SK-N-SH (cell line): ENCODE measurements around the gene AQP5. TPM values are rescaled to one million over a fixed set of nuclear protein-coding genes. Genes with fewer than 3 reads are reported as not detected.

Source experiments
- CTCF ChIA-PET: fragments of 300-600, 350-600 bp; formaldehyde crosslinking; extraction: SDS; loops from one replicate; lab custom pipeline; 2021; lab: Yijun Ruan, JAX
- POLR2A ChIA-PET: fragments of 350-600 bp; sonication (Branson Sonifier 250); formaldehyde crosslinking; extraction: SDS; loops from one replicate; lab custom pipeline; 2020; ENCODE audit warnings: antibody characterized with exemption, inconsistent platforms; lab: Yijun Ruan, JAX
- DNase-seq: peaks from one replicate; pipeline ENCODE4 v3.0.0; 2012
- H2AFZ ChIP-seq: fragments of 200-600 bp; sonication (generic); 2 replicates; pipeline ENCODE4 v1.8.1; 2016; ENCODE audit warnings: antibody characterized with exemption, mild to moderate bottlenecking, low read depth
- H3F3A ChIP-seq: fragments of 200-600 bp; sonication (generic); replicated peaks from 2 replicates; pipeline ENCODE3; 2016; ENCODE audit warnings: antibody characterized with exemption, mild to moderate bottlenecking; ENCODE audit not compliant: insufficient read depth
- H3K27ac ChIP-seq, 2 experiments: fragments of 200-500 bp in 1 of 2; fragments of 200-600 bp in 1 of 2; sonication (Bioruptor generic) in 1 of 2; sonication (generic), shearing (Covaris generic) in 1 of 2; 2 replicates each; pipeline versions ENCODE4 v1.5.1 to v1.6.1; 2014 to 2016; ENCODE audit warnings: low read depth in 2 of 2, inconsistent platforms in 1 of 2, low read length in 1 of 2, mild to moderate bottlenecking in 1 of 2, mixed read lengths in 1 of 2
- H3K27me3 ChIP-seq: fragments of 200-600 bp; sonication (generic), shearing (Covaris generic); 2 replicates; pipeline ENCODE4 v1.6.1; 2016; ENCODE audit warnings: mixed run types; ENCODE audit not compliant: insufficient read depth
- H3K36me3 ChIP-seq, 2 experiments: fragments of 200-500 bp in 1 of 2; fragments of 200-600 bp in 1 of 2; sonication (Bioruptor generic) in 1 of 2; sonication (generic) in 1 of 2; replicated peaks in 1 of 2; 2 replicates each; pipeline versions ENCODE3 to v1.5.1; 2014 to 2016; ENCODE audit warnings: low read length in 1 of 2, mild to moderate bottlenecking in 1 of 2; ENCODE audit not compliant: insufficient read depth in 2 of 2, control insufficient read depth in 1 of 2
- H3K4me1 ChIP-seq, 2 experiments: fragments of 200-500 bp in 1 of 2; fragments of 200-600 bp in 1 of 2; sonication (Bioruptor generic) in 1 of 2; sonication (generic), shearing (Covaris generic) in 1 of 2; 2 replicates each; pipeline versions ENCODE4 v1.5.1 to v1.6.1; 2014 to 2016; ENCODE audit warnings: low read depth in 1 of 2, low read length in 1 of 2, mixed run types in 1 of 2; ENCODE audit not compliant: insufficient read depth in 2 of 2, control insufficient read depth in 1 of 2
- H3K4me2 ChIP-seq: fragments of 200-600 bp; sonication (generic), shearing (Covaris generic); 2 replicates; pipeline ENCODE4 v1.6.1; 2017; ENCODE audit warnings: mixed run types
- H3K4me3 ChIP-seq, 2 experiments: fragments of 200-500 bp in 1 of 2; fragments of 200-600 bp in 1 of 2; sonication (Bioruptor generic) in 1 of 2; sonication (generic), shearing (Covaris generic) in 1 of 2; 2 replicates each; pipeline versions ENCODE4 v1.5.1 to v1.8.1; 2014 to 2016; ENCODE audit warnings: low read depth in 2 of 2, inconsistent platforms in 1 of 2, low read length in 1 of 2, mild to moderate bottlenecking in 1 of 2, mixed read lengths in 1 of 2, moderate library complexity in 1 of 2
- H3K79me2 ChIP-seq: fragments of 200-600 bp; sonication (generic); 2 replicates; pipeline ENCODE4 v1.8.1; 2017; ENCODE audit warnings: mild to moderate bottlenecking; ENCODE audit not compliant: insufficient read depth
- H3K9ac ChIP-seq: fragments of 200-600 bp; sonication (generic); 2 replicates; pipeline ENCODE4 v1.6.1; 2017; ENCODE audit warnings: mixed run types
- H3K9me2 ChIP-seq: fragments of 200-600 bp; sonication (generic); 2 replicates; pipeline ENCODE4 v1.6.1; 2017; ENCODE audit warnings: mixed run types
- H3K9me3 ChIP-seq: fragments of 200-600 bp; sonication (generic); 2 replicates; pipeline ENCODE4 v1.6.1; 2017; ENCODE audit warnings: mixed run types, mild to moderate bottlenecking, moderate library complexity
- H4K20me1 ChIP-seq: fragments of 200-600 bp; sonication (generic); 2 replicates; pipeline ENCODE4 v1.6.1; 2017; ENCODE audit warnings: mild to moderate bottlenecking, mixed run types; ENCODE audit not compliant: insufficient read depth
- EP300 ChIP-seq, 2 experiments: IDR thresholded peaks; 2 replicates each; pipeline versions ENCODE4 v1.4.0 to v1.6.1; 2012; ENCODE audit warnings: borderline replicate concordance in 1 of 2, low read depth in 1 of 2, low read length in 1 of 2
- FOSL2 ChIP-seq: IDR thresholded peaks from 2 replicates; pipeline ENCODE4 v1.4.0; 2012; ENCODE audit warnings: low read depth, mild to moderate bottlenecking, moderate library complexity, borderline replicate concordance
- FOXM1 ChIP-seq: IDR thresholded peaks from 2 replicates; pipeline ENCODE4 v1.4.0; 2012; ENCODE audit warnings: low read depth, mild to moderate bottlenecking
- JUND ChIP-seq: IDR thresholded peaks from 2 replicates; pipeline ENCODE4 v1.4.0; 2012
- NFIC ChIP-seq: IDR thresholded peaks from 2 replicates; pipeline ENCODE4 v1.4.0; 2012; ENCODE audit warnings: borderline replicate concordance
- SIN3A ChIP-seq: IDR thresholded peaks from 2 replicates; pipeline ENCODE4 v1.6.1; 2012; ENCODE audit warnings: low read depth, mild to moderate bottlenecking, low read length, moderate library complexity, borderline replicate concordance
- TAF1 ChIP-seq: IDR thresholded peaks from 2 replicates; pipeline ENCODE4 v1.6.1; 2012; ENCODE audit warnings: low read depth, mild to moderate bottlenecking, low read length, moderate library complexity, borderline replicate concordance
- TCF12 ChIP-seq: IDR thresholded peaks from 2 replicates; pipeline ENCODE4 v1.4.0; 2012
- TEAD4 ChIP-seq: IDR thresholded peaks from 2 replicates; pipeline ENCODE4 v1.4.0; 2012; ENCODE audit warnings: mild to moderate bottlenecking, borderline replicate concordance; ENCODE audit not compliant: insufficient read depth
- WGBS: methylation state at CpG from one replicate; pipeline ENCODE4 v1.1.6; 2017; ENCODE audit warnings: low lambda C conversion rate; 5-methylcytosine and 5-hydroxymethylcytosine counted together
- polyA plus RNA-seq, 3 experiments: library from polyadenylated mRNA; depleted of rRNA; stranded (reverse); fragments of >200 nt; gene quantifications; 2 replicates each; pipeline ENCODE4 v1.2.3, GENCODE V29; 2012
- TF ChIP-seq, protein P1 (sequence below): IDR thresholded peaks from 2 replicates; pipeline ENCODE4 v1.4.0; 2012; ENCODE audit warnings: low read depth, borderline replicate concordance
- TF ChIP-seq, protein P2 (sequence below): IDR thresholded peaks from 2 replicates; pipeline ENCODE4 v1.4.0; 2012; ENCODE audit warnings: low read depth, borderline replicate concordance
- TF ChIP-seq, protein P3 (sequence below): IDR thresholded peaks from 2 replicates; pipeline ENCODE4 v1.4.0; 2012; ENCODE audit warnings: low read depth
- TF ChIP-seq, protein P4 (sequence below): IDR thresholded peaks from 2 replicates; pipeline ENCODE4; 2012

The AQP5 gene
- polyA plus RNA-seq, 1 of the 3 experiments (the other 2 are of a cell fraction) = 0.10 TPM

DNA sequence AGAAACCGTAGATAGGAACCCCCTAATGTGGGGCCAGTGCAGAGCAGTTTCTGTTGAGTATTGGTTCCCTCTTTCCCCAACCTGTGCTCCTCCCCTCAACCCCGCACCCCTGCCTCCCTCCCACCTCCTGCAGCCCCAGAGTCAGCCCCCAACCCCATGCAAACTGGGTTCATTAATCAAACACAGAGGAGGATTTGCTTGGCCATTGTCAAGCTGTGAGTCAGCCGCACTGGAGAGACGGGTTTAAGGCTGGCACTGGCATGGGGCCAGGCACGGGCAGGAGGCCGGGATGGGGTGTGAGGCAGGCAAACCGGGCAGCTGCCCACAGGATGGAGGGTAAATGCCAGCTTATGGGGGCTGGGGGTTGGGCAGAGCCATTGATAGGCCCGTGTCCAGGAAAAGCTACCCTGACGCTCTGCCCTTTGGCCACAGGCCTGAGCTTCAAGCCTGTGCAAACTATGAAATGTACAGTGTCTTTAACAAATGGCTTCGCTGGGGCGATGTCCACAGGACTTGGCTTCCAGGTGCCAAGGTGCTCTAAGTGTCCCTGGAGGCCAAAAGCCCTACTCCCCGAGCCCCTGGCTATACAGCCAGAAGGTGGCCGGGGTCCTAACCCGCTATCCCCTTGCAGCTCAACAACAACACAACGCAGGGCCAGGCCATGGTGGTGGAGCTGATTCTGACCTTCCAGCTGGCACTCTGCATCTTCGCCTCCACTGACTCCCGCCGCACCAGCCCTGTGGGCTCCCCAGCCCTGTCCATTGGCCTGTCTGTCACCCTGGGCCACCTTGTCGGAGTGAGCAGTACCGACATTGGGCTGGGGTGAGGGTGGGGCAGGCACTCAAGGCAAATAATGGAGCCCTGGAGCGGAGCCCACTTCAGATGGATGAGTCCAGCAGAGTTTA, 1.4 kb downstream of the AQP5 start:
- Histone ChIP-seq H4K20me1 (no peaks in the 10 kb centered on the region), H3K4me1 (peaks cover 18 to 19% of the 10 kb centered on the region in 2 experiments; a peak in 3 of 4 replicates), H3K36me3 (no peaks in the 10 kb centered on the region), H3K4me3 (no peak overlapping the region), H3K9ac (no peak overlapping the region), H2AFZ (no peak overlapping the region), H3F3A (no peaks in the 10 kb centered on the region), H3K79me2 (no peaks in the 10 kb centered on the region), H3K9me2 (no peaks in the 10 kb centered on the region), H3K4me2 (peak overlapping the region; percentile 63; the same call in 1 of the 2 replicates), H3K27ac (no peak overlapping the region), H3K27me3 (no peaks in the 10 kb centered on the region), H3K9me3 (no peaks in the 10 kb centered on the region)
- TF ChIP-seq, protein P1, sequence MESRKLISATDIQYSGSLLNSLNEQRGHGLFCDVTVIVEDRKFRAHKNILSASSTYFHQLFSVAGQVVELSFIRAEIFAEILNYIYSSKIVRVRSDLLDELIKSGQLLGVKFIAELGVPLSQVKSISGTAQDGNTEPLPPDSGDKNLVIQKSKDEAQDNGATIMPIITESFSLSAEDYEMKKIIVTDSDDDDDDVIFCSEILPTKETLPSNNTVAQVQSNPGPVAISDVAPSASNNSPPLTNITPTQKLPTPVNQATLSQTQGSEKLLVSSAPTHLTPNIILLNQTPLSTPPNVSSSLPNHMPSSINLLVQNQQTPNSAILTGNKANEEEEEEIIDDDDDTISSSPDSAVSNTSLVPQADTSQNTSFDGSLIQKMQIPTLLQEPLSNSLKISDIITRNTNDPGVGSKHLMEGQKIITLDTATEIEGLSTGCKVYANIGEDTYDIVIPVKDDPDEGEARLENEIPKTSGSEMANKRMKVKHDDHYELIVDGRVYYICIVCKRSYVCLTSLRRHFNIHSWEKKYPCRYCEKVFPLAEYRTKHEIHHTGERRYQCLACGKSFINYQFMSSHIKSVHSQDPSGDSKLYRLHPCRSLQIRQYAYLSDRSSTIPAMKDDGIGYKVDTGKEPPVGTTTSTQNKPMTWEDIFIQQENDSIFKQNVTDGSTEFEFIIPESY = no peak
- TF ChIP-seq SIN3A (no peak), NFIC (peak; percentile 99), TAF1 (no peak), JUND (no peak; the same call in 1 of the 2 replicates), TEAD4 (peak; percentile 30; the same call in 1 of the 2 replicates), FOXM1 (no peak), FOSL2 (peak; percentile 82; the same call in 1 of the 2 replicates), EP300 (IDR thresholded peaks at IDR 0.05; ENCODE audit: borderline replicate concordance in 1 of 2, low read depth in 1 of 2, low read length in 1 of 2) (peak in 1 of 2 experiments; percentile 76; a peak in 1 of 4 replicates), TCF12 (peak; percentile 90)
- TF ChIP-seq, protein P2, sequence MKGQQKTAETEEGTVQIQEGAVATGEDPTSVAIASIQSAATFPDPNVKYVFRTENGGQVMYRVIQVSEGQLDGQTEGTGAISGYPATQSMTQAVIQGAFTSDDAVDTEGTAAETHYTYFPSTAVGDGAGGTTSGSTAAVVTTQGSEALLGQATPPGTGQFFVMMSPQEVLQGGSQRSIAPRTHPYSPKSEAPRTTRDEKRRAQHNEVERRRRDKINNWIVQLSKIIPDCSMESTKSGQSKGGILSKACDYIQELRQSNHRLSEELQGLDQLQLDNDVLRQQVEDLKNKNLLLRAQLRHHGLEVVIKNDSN = no peak
- TF ChIP-seq, protein P3, sequence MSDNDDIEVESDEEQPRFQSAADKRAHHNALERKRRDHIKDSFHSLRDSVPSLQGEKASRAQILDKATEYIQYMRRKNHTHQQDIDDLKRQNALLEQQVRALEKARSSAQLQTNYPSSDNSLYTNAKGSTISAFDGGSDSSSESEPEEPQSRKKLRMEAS = peak; percentile 81
- TF ChIP-seq, protein P4, sequence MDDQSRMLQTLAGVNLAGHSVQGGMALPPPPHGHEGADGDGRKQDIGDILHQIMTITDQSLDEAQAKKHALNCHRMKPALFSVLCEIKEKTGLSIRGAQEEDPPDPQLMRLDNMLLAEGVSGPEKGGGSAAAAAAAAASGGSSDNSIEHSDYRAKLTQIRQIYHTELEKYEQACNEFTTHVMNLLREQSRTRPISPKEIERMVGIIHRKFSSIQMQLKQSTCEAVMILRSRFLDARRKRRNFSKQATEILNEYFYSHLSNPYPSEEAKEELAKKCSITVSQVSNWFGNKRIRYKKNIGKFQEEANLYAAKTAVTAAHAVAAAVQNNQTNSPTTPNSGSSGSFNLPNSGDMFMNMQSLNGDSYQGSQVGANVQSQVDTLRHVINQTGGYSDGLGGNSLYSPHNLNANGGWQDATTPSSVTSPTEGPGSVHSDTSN = peak; percentile 91
- 60% methylated on average over 19 of the region's 21 CpGs for WGBS
- no peak for DNase-seq
- POLR2A ChIA-PET = no interaction called here
- CTCF ChIA-PET = interaction anchor here (1.0 to 20.3 kb wide), 6 partner anchors 17 to 212 kb away, joined by 3 to 1401 read pairs (median 61); partner anchors contain the start of gene ASIC1
